HG03460 (cell line): ENCODE measurements around the gene CCDC188.
A peak's percentile ranks its signal among the peaks of the same experiment; 100 is the strongest.

Experiments
- ATAC-seq: cut with Tn5 transposase; IDR thresholded peaks from one replicate; pipeline ENCODE4 v1.9.1; 2021; ENCODE audit not compliant: unreplicated experiment

The CCDC188 gene

GRCh38 chr22:20123366-20124082, 27.3 kb downstream of the CCDC188 start:
- ATAC-seq, result no peak

- no peak for ATAC-seq
These were observed 28.9 kb downstream of the CCDC188 start for GRCh38 chr22:20121856-20122415.

GRCh38 chr22:20118300-20119020, 32.4 kb downstream of the CCDC188 start:
- no peak for ATAC-seq

- ATAC-seq, result peak; percentile 20
These were observed 33.1 kb downstream of the CCDC188 start for GRCh38 chr22:20117633-20118299.

- peak; percentile 66 for ATAC-seq
These were observed 33.8 kb downstream of the CCDC188 start, which contains the start of gene TRMT2A for GRCh38 chr22:20116951-20117632. Gene TRMT2A (minus strand): TSS chr22:20117226. CDS start chr22:20116906, 320 bp downstream.

GRCh38 chr22:20116376-20116950, 34.4 kb downstream of the CCDC188 start:
- no peak for ATAC-seq

- ATAC-seq, result no peak
These were observed 35.0 kb downstream of the CCDC188 start, which contains the start of gene RANBP1 for GRCh38 chr22:20115691-20116375. Gene RANBP1 (plus strand): TSS chr22:20116104. CDS start chr22:20116185, 81 bp downstream.

- ATAC-seq, result no peak
These were observed 36.1 kb downstream of the CCDC188 start for GRCh38 chr22:20114506-20115475.

GRCh38 chr22:20113551-20114310, 37.1 kb downstream of the CCDC188 start:
- no peak for ATAC-seq

- ATAC-seq, result no peak
These were observed 38.0 kb downstream of the CCDC188 start for GRCh38 chr22:20112623-20113511.

GRCh38 chr22:20111689-20112622, 38.9 kb downstream of the CCDC188 start:
- no peak for ATAC-seq

GRCh38 chr22:20111045-20111688, 39.7 kb downstream of the CCDC188 start:
- no peak for ATAC-seq

GRCh38 chr22:20110359-20110985, 40.4 kb downstream of the CCDC188 start:
- no peak for ATAC-seq

GRCh38 chr22:20109411-20110358, 41.2 kb downstream of the CCDC188 start:
- no peak for ATAC-seq
